Measurements from ENCODE around the gene AKR1B15.

DNA sequence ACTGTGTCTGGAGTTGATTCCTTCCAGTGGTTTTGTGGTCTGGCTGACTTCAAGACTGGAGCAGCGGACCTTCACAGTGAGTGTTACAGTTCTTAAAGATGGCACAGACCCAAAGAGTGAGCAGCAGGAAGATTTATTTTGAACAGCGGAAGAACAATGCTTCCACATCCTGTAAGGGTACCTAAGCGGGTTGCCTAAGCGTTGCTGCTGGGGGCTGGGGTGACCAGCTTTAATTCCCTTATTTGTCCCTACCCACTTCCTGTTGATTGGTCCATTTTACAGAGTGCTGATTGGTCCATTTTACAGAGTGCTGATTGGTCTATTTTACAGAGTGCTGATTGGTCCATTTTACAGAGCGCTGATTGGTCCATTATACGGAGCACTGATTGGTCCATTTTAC, 13.2 kb downstream of the AKR1B15 start:
- TF ChIP-seq EZH2phosphoT487 (IDR thresholded peaks at IDR 0.05): no peak
- TF ChIP-seq, protein P1, sequence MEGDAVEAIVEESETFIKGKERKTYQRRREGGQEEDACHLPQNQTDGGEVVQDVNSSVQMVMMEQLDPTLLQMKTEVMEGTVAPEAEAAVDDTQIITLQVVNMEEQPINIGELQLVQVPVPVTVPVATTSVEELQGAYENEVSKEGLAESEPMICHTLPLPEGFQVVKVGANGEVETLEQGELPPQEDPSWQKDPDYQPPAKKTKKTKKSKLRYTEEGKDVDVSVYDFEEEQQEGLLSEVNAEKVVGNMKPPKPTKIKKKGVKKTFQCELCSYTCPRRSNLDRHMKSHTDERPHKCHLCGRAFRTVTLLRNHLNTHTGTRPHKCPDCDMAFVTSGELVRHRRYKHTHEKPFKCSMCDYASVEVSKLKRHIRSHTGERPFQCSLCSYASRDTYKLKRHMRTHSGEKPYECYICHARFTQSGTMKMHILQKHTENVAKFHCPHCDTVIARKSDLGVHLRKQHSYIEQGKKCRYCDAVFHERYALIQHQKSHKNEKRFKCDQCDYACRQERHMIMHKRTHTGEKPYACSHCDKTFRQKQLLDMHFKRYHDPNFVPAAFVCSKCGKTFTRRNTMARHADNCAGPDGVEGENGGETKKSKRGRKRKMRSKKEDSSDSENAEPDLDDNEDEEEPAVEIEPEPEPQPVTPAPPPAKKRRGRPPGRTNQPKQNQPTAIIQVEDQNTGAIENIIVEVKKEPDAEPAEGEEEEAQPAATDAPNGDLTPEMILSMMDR (IDR thresholded peaks at IDR 0.05): no peak

Data from neural progenitor cell (in vitro differentiated cells).